HEK293T (cell line): Measurements from ENCODE around the gene ANKRD22.

ENCODE experiments used
- CTCF ChIA-PET: fragments of 350-600 bp; formaldehyde crosslinking; extraction: SDS; loops from one replicate; lab custom pipeline; 2021; ENCODE audit warnings: antibody characterized with exemption, inconsistent platforms; lab: Yijun Ruan, JAX
- POLR2A ChIA-PET: fragments of 350-600 bp; formaldehyde crosslinking; extraction: SDS; loops from one replicate; lab custom pipeline; 2020; ENCODE audit warnings: antibody characterized with exemption, inconsistent platforms; lab: Yijun Ruan, JAX
- DNase-seq: peaks from one replicate; pipeline ENCODE4 v3.0.0; 2012; ENCODE audit warnings: mixed read lengths; ENCODE audit errors: extremely low spot score
- ARNT ChIP-seq: fragments of 450-650 bp; IDR thresholded peaks from 2 replicates; pipeline ENCODE4 v1.6.1; 2017; ENCODE audit warnings: mild to moderate bottlenecking
- BHLHE40 ChIP-seq: fragments of 450-650 bp; IDR thresholded peaks from 2 replicates; pipeline ENCODE4 v1.6.1; 2016; ENCODE audit warnings: mild to moderate bottlenecking, moderate library complexity, borderline replicate concordance
- CTBP1 ChIP-seq: fragments of 450-650 bp; IDR thresholded peaks from 2 replicates; pipeline ENCODE4 v1.6.1; 2016; ENCODE audit warnings: borderline replicate concordance
- ELF4 ChIP-seq: fragments of 450-650 bp; IDR thresholded peaks from 2 replicates; pipeline ENCODE4 v1.6.1; 2017; ENCODE audit warnings: antibody characterized with exemption
- FOXA1 ChIP-seq: fragments of 450-650 bp; IDR thresholded peaks from 2 replicates; pipeline ENCODE4 v1.6.1; 2016; ENCODE audit warnings: mild to moderate bottlenecking
- FOXK2 ChIP-seq: fragments of 450-650 bp; IDR thresholded peaks from 2 replicates; pipeline ENCODE4 v1.6.1; 2016; ENCODE audit warnings: mild to moderate bottlenecking
- FOXM1 ChIP-seq: fragments of 450-650 bp; IDR thresholded peaks from 2 replicates; pipeline ENCODE4 v1.6.1; 2017; ENCODE audit warnings: mild to moderate bottlenecking, borderline replicate concordance
- HDGF ChIP-seq: fragments of 450-650 bp; IDR thresholded peaks from 2 replicates; pipeline ENCODE4 v1.6.1; 2017; ENCODE audit warnings: antibody characterized with exemption, borderline replicate concordance
- L3MBTL2 ChIP-seq: fragments of 450-650 bp; conservative IDR thresholded peaks from 2 replicates; pipeline ENCODE4 v1.6.1; 2016; ENCODE audit warnings: mild to moderate bottlenecking
- LEF1 ChIP-seq: fragments of 450-650 bp; IDR thresholded peaks from 2 replicates; pipeline ENCODE4 v1.6.1; 2017; ENCODE audit warnings: mild to moderate bottlenecking, borderline replicate concordance
- NFRKB ChIP-seq: fragments of 450-650 bp; IDR thresholded peaks from 2 replicates; pipeline ENCODE4 v1.6.1; 2016; ENCODE audit warnings: mild to moderate bottlenecking, moderate library complexity
- PKNOX1 ChIP-seq: fragments of 450-650 bp; IDR thresholded peaks from 2 replicates; pipeline ENCODE4 v1.6.1; 2016
- SP1 ChIP-seq: fragments of 450-650 bp; IDR thresholded peaks from 2 replicates; pipeline ENCODE4 v1.6.1; 2017
- SUZ12 ChIP-seq: fragments of 450-650 bp; IDR thresholded peaks from 2 replicates; pipeline ENCODE4 v1.6.1; 2016; ENCODE audit warnings: mild to moderate bottlenecking
- TARDBP ChIP-seq: fragments of 450-650 bp; IDR thresholded peaks from 2 replicates; pipeline ENCODE4 v1.6.1; 2016
- ZNF384 ChIP-seq: fragments of 450-650 bp; IDR thresholded peaks from 2 replicates; pipeline ENCODE4 v1.6.1; 2016

Gene ANKRD22

GRCh38 chr10:88803641-88804040 lies 48.0 kb downstream of the ANKRD22 start:
- ChIA-PET POLR2A (no interaction called here), CTCF (interaction anchor here (0.6 to 0.7 kb wide), 2 partner anchors 20 to 261 kb away, joined by 3 to 6 read pairs; no protein-coding TSS in a partner anchor)
- TF ChIP-seq FOXM1 (no peak), L3MBTL2 (no peak), ZNF384 (no peak), SP1 (no peak), CTBP1 (no peak), TARDBP (no peak), LEF1 (no peak), FOXK2 (no peak), ELF4 (no peak), BHLHE40 (no peak), ARNT (no peak), HDGF (no peak), SUZ12 (no peak), PKNOX1 (no peak), NFRKB (no peak), FOXA1 (no peak)
- no peak for DNase-seq

GRCh38 chr10:88802523-88803285 lies 48.9 kb downstream of the ANKRD22 start, which contains the start of gene LIPM:
TSS of gene LIPM (plus strand) at chr10:88802730. CDS start at chr10:88802897, 167 bp downstream.
- no peak for DNase-seq
- ChIA-PET POLR2A (no interaction called here), CTCF (no interaction called here)
- TF ChIP-seq FOXK2: no peak
- TF ChIP-seq SUZ12: no peak
- TF ChIP-seq FOXM1: no peak
- TF ChIP-seq CTBP1: no peak
- no peak for TF ChIP-seq ELF4
- no peak for TF ChIP-seq FOXA1
- TF ChIP-seq NFRKB: no peak
- TF ChIP-seq TARDBP: no peak
- TF ChIP-seq SP1: no peak
- TF ChIP-seq HDGF: no peak

GRCh38 chr10:88800152-88801125 lies 51.2 kb downstream of the ANKRD22 start:
- POLR2A ChIA-PET: no interaction called here
- DNase-seq: no peak
- no peak for TF ChIP-seq SP1
- no peak for TF ChIP-seq FOXM1
- no peak for TF ChIP-seq HDGF
- TF ChIP-seq FOXK2: no peak
- TF ChIP-seq FOXA1: no peak
- TF ChIP-seq TARDBP: no peak
- no peak for TF ChIP-seq ARNT
- no peak for TF ChIP-seq BHLHE40
- TF ChIP-seq NFRKB: no peak
- TF ChIP-seq CTBP1: no peak
- no peak for TF ChIP-seq ELF4
- TF ChIP-seq PKNOX1: no peak
- TF ChIP-seq SUZ12: no peak
- CTCF ChIA-PET: no interaction called here

GRCh38 chr10:88794731-88795130 lies 56.9 kb downstream of the ANKRD22 start:
- POLR2A ChIA-PET: no interaction called here
- CTCF ChIA-PET: no interaction called here
- no peak for DNase-seq
- TF ChIP-seq HDGF (no peak), FOXM1 (no peak), BHLHE40 (no peak), SUZ12 (no peak), ELF4 (no peak), CTBP1 (no peak), TARDBP (no peak), SP1 (no peak), FOXA1 (no peak), ARNT (no peak), ZNF384 (no peak), FOXK2 (no peak), LEF1 (no peak), PKNOX1 (no peak), NFRKB (no peak), L3MBTL2 (no peak)

GRCh38 chr10:88793712-88794299 lies 57.8 kb downstream of the ANKRD22 start:
- no peak for TF ChIP-seq FOXA1
- TF ChIP-seq HDGF: no peak
- TF ChIP-seq CTBP1: no peak
- TF ChIP-seq FOXM1: no peak
- TF ChIP-seq LEF1: no peak
- TF ChIP-seq SP1: no peak
- TF ChIP-seq ARNT: no peak
- TF ChIP-seq BHLHE40: no peak
- no peak for TF ChIP-seq L3MBTL2
- no peak for DNase-seq
- ChIA-PET CTCF (interaction anchor here (0.7 kb wide), 1 partner anchor 406 kb away, joined by 5 read pairs; no protein-coding TSS in a partner anchor), POLR2A (no interaction called here)
